Adrenal gland (tissue), 12 donors: ENCODE results near the gene NDUFAF4. TPM values are rescaled to one million over a fixed set of nuclear protein-coding genes. Genes with fewer than 3 reads are reported as not detected.

ENCODE experiments used
- DNase-seq, 7 donors: peaks; one replicate each; pipeline ENCODE4 v3.0.0-alpha.2; 2019 to 2020
- H3K27ac ChIP-seq, 5 donors: fragments of 200-600 bp; sonication (generic) in 4 of 5; 1 replicate in 3 of 5; 2 replicates in 2 of 5; pipeline versions ENCODE4 v1.5.1 to v1.8.0; 2016 to 2020; ENCODE audit warnings: mild to moderate bottlenecking in 1 of 5
- H3K27me3 ChIP-seq: fragments of 200-600 bp; 2 replicates; pipeline ENCODE4 v1.8.0; 2021
- H3K36me3 ChIP-seq, 2 donors: fragments of 200-600 bp; replicated peaks in 1 of 2; 1 replicate in 1 of 2; 2 replicates in 1 of 2; pipeline versions ENCODE4 v1.5.1 to v1.8.0; 2018 to 2022
- H3K4me1 ChIP-seq, 2 donors: fragments of 200-600 bp; replicated peaks in 1 of 2; 1 replicate in 1 of 2; 2 replicates in 1 of 2; pipeline versions ENCODE4 v1.5.1 to v1.8.0; 2018 to 2021
- H3K4me3 ChIP-seq, 4 donors: fragments of 200-600 bp; sonication (generic) in 3 of 4; one replicate each; pipeline ENCODE4 v1.5.1; 2016 to 2018
- H3K9me3 ChIP-seq, 3 donors: fragments of 200-600 bp; sonication (generic) in 1 of 3; replicated peaks in 1 of 3; 1 replicate in 2 of 3; 2 replicates in 1 of 3; pipeline versions ENCODE4 v1.5.1 to v1.8.0; 2016 to 2021
- POLR2A ChIP-seq, 2 donors: fragments of 450-650 bp; IDR thresholded peaks; one replicate each; pipeline ENCODE4 v1.6.1; 2017; ENCODE audit warnings: antibody characterized with exemption in 2 of 2, mild to moderate bottlenecking in 2 of 2, moderate library complexity in 1 of 2
- WGBS, 4 donors: extraction: QIAGEN DNeasy Blood & Tissue Kit in 2 of 4; methylation state at CpG; one replicate each; pipeline versions ENCODE4 v1.1.5 to v1.1.7; 2013 to 2017; 5-methylcytosine and 5-hydroxymethylcytosine counted together
- intact Hi-C, 2 donors: fragments of 100-400 bp; cut with DNase I; formaldehyde crosslinking; loops; one replicate each; pipeline versions ENCODE4 v1.14.1 to v1.15.0; 2022 to 2023
- polyA plus RNA-seq, 3 donors: library from polyadenylated mRNA; stranded (reverse); fragments of 200-250 nt in 2 of 3; fragments of 350-450 nt in 1 of 3; fragmentation: Illumina TruSeq in 1 of 3; extraction: RNeasy Lipid Tissue Mini Kit (QIAGEN cat#74804) in 1 of 3; gene quantifications; one replicate each; pipeline ENCODE4 v1.2.3, GENCODE V29; 2013 to 2014
- small RNA-seq, 2 donors: library from RNA; depleted of rRNA; stranded (forward); fragments of <200 nt; gene quantifications; one replicate each; pipeline ENCODE3, GENCODE V24; 2016
- total RNA-seq, 9 donors: library from RNA; depleted of rRNA in 4 of 9; stranded (reverse); fragments of >200 nt in 4 of 9; fragments of 120-200 nt in 1 of 9; fragmentation: NEBNext Ultra II Directional in 1 of 9; extraction: Animal tissue kit (Norgen Biotek cat#: 25700) in 1 of 9; gene quantifications; one replicate each; pipeline versions ENCODE4 v1.1.0 to v1.2.4, GENCODE V29; 2013 to 2023
- TF ChIP-seq, protein P1 (sequence below), 6 experiments: fragments of 450-650 bp in 4 of 6; fragments of 200-600 bp in 2 of 6; sonication (generic) in 1 of 6; IDR thresholded peaks; 1 replicate in 5 of 6; 2 replicates in 1 of 6; pipeline versions ENCODE4 v1.5.1 to v1.8.0; 2016 to 2021; ENCODE audit warnings: antibody characterized with exemption in 6 of 6, mild to moderate bottlenecking in 2 of 6, moderate library complexity in 1 of 6
- donor health status: healthy with polysubstance abuse.
- donor health status: Bipolar disorder and iron deficiency.
- donor health status: DM: yes; HTN: yes; CAD: no.
- donor health status: DM: no; HTN: no; CAD: no.
- donor health status: DM: no; HTN: no; CAD: no.
- donor health status: DM: yes; HTN: yes; CAD: no.

The NDUFAF4 gene
- total and polyA plus RNA-seq, 12 donors = 11.4 to 73.5 (median 28.5) TPM

- no peaks in the 10 kb centered on the region for H3K27me3 ChIP-seq
- H3K9me3 ChIP-seq = peaks cover 0 to 6% (median 0%) of the 10 kb centered on the region in 3 donors
- intact Hi-C loops = no loop called here
- H3K4me1 ChIP-seq = no peaks in the 10 kb centered on the region
- H3K27ac ChIP-seq = no peak overlapping the region
- DNase-seq = no peak
- no peak for TF ChIP-seq POLR2A (IDR thresholded peaks at IDR 0.05)
- TF ChIP-seq, protein P1, sequence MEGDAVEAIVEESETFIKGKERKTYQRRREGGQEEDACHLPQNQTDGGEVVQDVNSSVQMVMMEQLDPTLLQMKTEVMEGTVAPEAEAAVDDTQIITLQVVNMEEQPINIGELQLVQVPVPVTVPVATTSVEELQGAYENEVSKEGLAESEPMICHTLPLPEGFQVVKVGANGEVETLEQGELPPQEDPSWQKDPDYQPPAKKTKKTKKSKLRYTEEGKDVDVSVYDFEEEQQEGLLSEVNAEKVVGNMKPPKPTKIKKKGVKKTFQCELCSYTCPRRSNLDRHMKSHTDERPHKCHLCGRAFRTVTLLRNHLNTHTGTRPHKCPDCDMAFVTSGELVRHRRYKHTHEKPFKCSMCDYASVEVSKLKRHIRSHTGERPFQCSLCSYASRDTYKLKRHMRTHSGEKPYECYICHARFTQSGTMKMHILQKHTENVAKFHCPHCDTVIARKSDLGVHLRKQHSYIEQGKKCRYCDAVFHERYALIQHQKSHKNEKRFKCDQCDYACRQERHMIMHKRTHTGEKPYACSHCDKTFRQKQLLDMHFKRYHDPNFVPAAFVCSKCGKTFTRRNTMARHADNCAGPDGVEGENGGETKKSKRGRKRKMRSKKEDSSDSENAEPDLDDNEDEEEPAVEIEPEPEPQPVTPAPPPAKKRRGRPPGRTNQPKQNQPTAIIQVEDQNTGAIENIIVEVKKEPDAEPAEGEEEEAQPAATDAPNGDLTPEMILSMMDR (IDR thresholded peaks at IDR 0.05) = no peak
- H3K36me3 ChIP-seq = no peaks in the 10 kb centered on the region
- no peak overlapping the region for H3K4me3 ChIP-seq
Measured at GRCh38 chr6:96844530-96844929, 53.2 kb downstream of the NDUFAF4 start.

GRCh38 chr6:96841345-96841744 is 56.3 kb downstream of the NDUFAF4 start:
- DNase-seq = no peak
- Histone ChIP-seq H3K4me3 (no peak overlapping the region), H3K36me3 (no peaks in the 10 kb centered on the region), H3K27me3 (no peaks in the 10 kb centered on the region), H3K4me1 (peaks cover 4 to 7% of the 10 kb centered on the region in 2 donors), H3K9me3 (peaks cover 0 to 6% (median 0%) of the 10 kb centered on the region in 3 donors), H3K27ac (no peak overlapping the region)
- 31 to 42% (median 41%) methylated on average over 2 of the region's 2 CpGs for WGBS, 4 donors
- intact Hi-C loops = no loop called here
- no peak for TF ChIP-seq POLR2A (IDR thresholded peaks at IDR 0.05)
- TF ChIP-seq, protein P1 (IDR thresholded peaks at IDR 0.05) = no peak

Small RNA genes lying within 50 kb of the gene (small RNA-seq; reads per million reads assigned to genes)
- 0 reads per million in 2 donors for gene RN7SL509P

Other genes with a start within 250 kb of the NDUFAF4 start
- 1 to 10 TPM in 8 of 9 donors, under 1 TPM in 1; 0.67 to 4.4 (median 1.7) TPM for gene GPR63, start 60.4 kb downstream of the NDUFAF4 start, total RNA-seq
- 1 to 10 TPM in 2 of 3 donors, under 1 TPM in 1; 0.37 to 1.3 (median 1.1) TPM for gene GPR63, start 60.4 kb downstream of the NDUFAF4 start, polyA plus RNA-seq
- gene KLHL32, start 26.8 kb upstream of the NDUFAF4 start, total RNA-seq = 1 to 10 TPM in 1 of 9 donors, under 1 TPM in 7, not detected in 1; 0.21 to 1.2 (median 0.43) TPM
- gene KLHL32, start 26.8 kb upstream of the NDUFAF4 start, polyA plus RNA-seq = under 1 TPM; 0.37 to 0.80 (median 0.37) TPM